ENCODE data around the gene PHACTR4. TPM values are rescaled to one million over a fixed set of nuclear protein-coding genes. Genes with fewer than 3 reads are reported as not detected.
"Not testable (repeated sequence)": the region's sequence is repeated elsewhere in the genome, so short reads cannot be mapped to it uniquely, and the experiment has no call there.

Gene PHACTR4
- total and polyA plus RNA-seq, 11 donors, result 13.6 to 30.5 (median 19.0) TPM

GRCh38 chr1:28457678-28458077, 88.1 kb downstream of the PHACTR4 start:
- peaks cover 0 to 30% (median 21%) of the 10 kb centered on the region in 9 donors for H3K36me3 ChIP-seq
- TF ChIP-seq POLR2A (IDR thresholded peaks at IDR 0.05) (no peak), CTCF (IDR thresholded peaks at IDR 0.05) (no peak)
- peak in 1 of 4 donors; percentile 74 for ATAC-seq
- peak overlapping the region in 9 of 12 donors; percentile 23 to 74 (median 61) for H3K27ac ChIP-seq
- no peaks in the 10 kb centered on the region for H3K27me3 ChIP-seq
- H3K4me1 ChIP-seq, result peaks cover 2 to 46% (median 34%) of the 10 kb centered on the region in 12 donors
- intact Hi-C loops (cut with DNase I), result loop anchor here in 3 of 10 donors (5.0 kb wide), 1 partner anchor 45 kb away; no protein-coding TSS in a partner anchor
- DNase-seq, result no peak
- WGBS, 4 donors, result 65 to 80% (median 77%) methylated on average over 1 of the region's 1 CpG
- no peak overlapping the region for H3K4me3 ChIP-seq
- H3K9me3 ChIP-seq, result no peaks in the 10 kb centered on the region

GRCh38 chr1:28458237-28459228, 89.0 kb downstream of the PHACTR4 start:
- peaks cover 0 to 38% (median 28%) of the 10 kb centered on the region in 9 donors for H3K36me3 ChIP-seq
- intact Hi-C loops (cut with DNase I), result loop anchor here in 3 of 10 donors (5.0 kb wide), 1 partner anchor 46 kb away; no protein-coding TSS in a partner anchor
- H3K9me3 ChIP-seq, result no peaks in the 10 kb centered on the region
- H3K27me3 ChIP-seq, result no peaks in the 10 kb centered on the region
- H3K27ac ChIP-seq, result peak overlapping the region; percentile 3 to 77 (median 70)
- WGBS, 4 donors, result 52 to 67% (median 65%) methylated on average over 7 of the region's 7 CpGs
- peak; percentile 46 to 65 (median 62) for ATAC-seq
- H3K4me3 ChIP-seq, result no peak overlapping the region
- TF ChIP-seq POLR2A (IDR thresholded peaks at IDR 0.05), result no peak
- no peak for TF ChIP-seq CTCF (IDR thresholded peaks at IDR 0.05)
- peak in 1 of 5 donors; percentile 22 for DNase-seq
- peaks cover 2 to 46% (median 34%) of the 10 kb centered on the region in 12 donors for H3K4me1 ChIP-seq

- Histone ChIP-seq H3K9me3 (no peaks in the 10 kb centered on the region), H3K4me3 (no peak overlapping the region), H3K4me1 (peaks cover 0 to 3% (median 0%) of the 10 kb centered on the region in 12 donors), H3K27me3 (no peaks in the 10 kb centered on the region), H3K36me3 (peaks cover 0 to 76% (median 55%) of the 10 kb centered on the region in 9 donors), H3K27ac (no peak overlapping the region)
- intact Hi-C loops (cut with DNase I), result loop anchor here in 1 of 10 donors (10.0 kb wide), 1 partner anchor 52 kb away; no protein-coding TSS in a partner anchor
- TF ChIP-seq CTCF (IDR thresholded peaks at IDR 0.05), result no peak
- no peak for TF ChIP-seq POLR2A (IDR thresholded peaks at IDR 0.05)
- ATAC-seq (no peak), DNase-seq (no peak)
- 92 to 97% (median 94%) methylated on average over 3 of the region's 3 CpGs for WGBS, 4 donors
Observed at GRCh38 chr1:28466226-28466778, 96.8 kb downstream of the PHACTR4 start.

DNA sequence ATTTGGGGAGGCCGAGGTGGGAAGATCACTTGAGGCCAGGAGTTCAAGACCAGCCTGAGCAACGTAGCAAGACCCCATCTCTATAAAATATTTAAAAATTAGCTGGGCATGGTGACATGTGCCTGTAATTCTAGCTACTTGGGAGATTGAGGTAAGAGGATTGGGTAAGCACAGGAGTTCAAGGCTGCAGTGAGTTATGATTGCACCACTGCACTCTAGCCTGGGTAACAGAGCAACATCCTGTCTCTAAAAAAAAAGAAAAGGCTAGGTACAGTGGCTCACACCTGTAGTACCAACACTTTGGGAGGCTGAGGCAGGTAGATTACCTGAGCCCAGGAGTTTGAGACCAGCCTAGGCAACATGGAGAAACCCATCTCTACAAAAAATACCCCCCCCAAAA, 100.6 kb downstream of the PHACTR4 start:
- H3K9me3 ChIP-seq, result no peaks in the 10 kb centered on the region
- H3K36me3 ChIP-seq, result peaks cover 0 to 82% (median 46%) of the 10 kb centered on the region in 9 donors
- no peak for DNase-seq
- H3K27me3 ChIP-seq, result no peaks in the 10 kb centered on the region
- H3K4me3 ChIP-seq, result no peak overlapping the region
- no peak for ATAC-seq
- WGBS, 4 donors, result 73 to 100% (median 96%) methylated on average over 2 of the region's 2 CpGs
- no peak overlapping the region for H3K27ac ChIP-seq
- H3K4me1 ChIP-seq, result peaks cover 0 to 6% (median 0%) of the 10 kb centered on the region in 12 donors
- intact Hi-C loops (cut with DNase I), result loop anchor here in 7 of 10 donors (5.0 kb wide), 3 partner anchors 58 to 113 kb away; no protein-coding TSS in a partner anchor
- no peak for TF ChIP-seq CTCF (IDR thresholded peaks at IDR 0.05)
- TF ChIP-seq POLR2A (IDR thresholded peaks at IDR 0.05), result no peak

DNA sequence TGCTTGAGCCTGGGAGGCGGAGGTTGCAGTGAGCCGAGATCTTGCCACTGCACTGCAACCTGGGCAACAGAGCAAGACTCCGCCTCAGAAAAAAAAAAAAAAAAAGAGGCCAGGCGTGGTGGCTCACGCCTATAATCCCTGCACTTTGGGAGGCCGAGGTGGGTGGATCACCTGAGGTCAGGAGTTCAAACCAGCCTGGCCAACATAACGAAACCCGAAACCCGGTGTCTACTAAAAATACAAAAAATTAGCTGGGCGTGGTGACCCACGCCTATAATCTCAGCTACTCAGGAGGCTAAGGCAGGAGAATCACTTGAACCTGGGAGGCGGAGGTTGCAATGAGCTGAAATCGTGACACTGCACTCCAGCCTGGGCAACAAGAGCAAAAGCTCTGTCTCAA, 110.0 kb downstream of the PHACTR4 start:
- 95 to 97% (median 96%) methylated on average over 13 of the region's 13 CpGs for WGBS, 4 donors

More for the DNA sequence above, 110.0 kb downstream of the PHACTR4 start:
- intact Hi-C loops (cut with DNase I); H3K27ac ChIP-seq; H3K4me3 ChIP-seq; ATAC-seq; H3K9me3 ChIP-seq; H3K27me3 ChIP-seq; H3K4me1 ChIP-seq; DNase-seq: not testable (repeated sequence)
- peaks cover 2 to 100% (median 92%) of the 10 kb centered on the region in 9 donors for H3K36me3 ChIP-seq
